CD4-positive, alpha-beta T cell treated with Interleukin-6 for 4 hours (primary cell): Measurements from ENCODE around the gene CDH12.
"Not testable (repeated sequence)": the region's sequence is repeated elsewhere in the genome, so short reads cannot be mapped to it uniquely, and the experiment has no call there.

Experiments used
- DNase-seq: peaks from one replicate; pipeline ENCODE4 v3.0.0-alpha.2; 2020; ENCODE audit warnings: mixed read lengths

The CDH12 gene

GRCh38 chr5:22549876-22550671, 303.1 kb downstream of the CDH12 start:
- DNase-seq: no peak

DNA sequence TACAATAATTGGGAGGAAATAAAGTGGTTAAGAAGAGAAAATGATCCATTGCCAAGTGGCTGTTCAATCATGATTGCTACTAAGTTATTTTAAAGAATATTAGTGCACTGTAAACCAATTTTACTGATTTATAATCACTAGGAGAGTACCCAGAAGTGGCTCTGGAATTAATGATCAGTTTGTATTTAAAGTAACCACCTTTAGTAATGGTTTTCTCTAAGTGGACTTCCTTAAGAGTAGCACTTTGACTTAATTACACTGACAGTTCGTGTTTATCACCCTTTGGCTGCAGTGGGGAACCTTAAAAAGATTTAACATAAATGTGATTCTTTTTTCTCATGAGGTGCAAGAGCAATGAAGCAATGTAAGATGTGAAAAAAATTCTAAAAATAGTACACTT, 310.8 kb downstream of the CDH12 start:
- no peak for DNase-seq

DNA sequence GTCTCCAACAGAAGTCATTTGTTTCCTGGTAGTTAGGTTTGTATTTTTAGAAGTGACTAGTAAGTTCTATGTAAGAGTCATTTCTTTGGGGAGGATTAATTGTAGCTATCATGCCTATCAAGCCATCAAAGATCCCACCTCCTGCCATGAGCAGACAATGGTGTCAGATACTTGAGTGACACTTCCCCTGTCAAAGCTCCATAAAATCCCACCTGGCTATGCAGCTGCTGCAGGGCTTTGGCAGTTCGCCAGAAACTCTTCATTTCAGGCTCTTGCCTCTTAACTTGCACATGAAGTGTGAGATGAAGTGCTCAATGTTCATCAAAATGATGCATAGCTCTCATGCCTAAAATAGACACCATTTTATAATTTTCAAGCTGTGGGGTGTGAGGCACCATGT, 312.1 kb downstream of the CDH12 start:
- no peak for DNase-seq

DNA sequence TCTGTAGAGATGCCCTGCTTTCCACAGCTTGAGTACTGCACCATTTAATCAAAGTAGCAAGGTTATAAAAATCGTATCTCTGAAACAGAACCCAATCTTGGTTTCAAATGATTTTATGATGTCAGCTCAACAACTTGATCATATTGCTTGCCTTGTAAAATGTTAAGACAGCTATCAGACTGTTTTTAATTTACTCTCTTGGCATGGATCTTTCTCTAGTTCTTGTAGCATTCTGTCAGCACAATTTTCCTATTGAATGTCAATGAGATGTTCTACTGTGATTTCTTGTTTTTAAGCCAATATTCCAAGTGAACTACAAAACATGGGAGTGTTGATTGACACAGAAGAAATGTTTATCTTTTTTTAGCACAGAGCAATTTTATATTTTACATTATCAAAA, 313.4 kb downstream of the CDH12 start:
- no peak for DNase-seq

GRCh38 chr5:22531986-22532385, 321.2 kb downstream of the CDH12 start:
- DNase-seq: no peak

DNA sequence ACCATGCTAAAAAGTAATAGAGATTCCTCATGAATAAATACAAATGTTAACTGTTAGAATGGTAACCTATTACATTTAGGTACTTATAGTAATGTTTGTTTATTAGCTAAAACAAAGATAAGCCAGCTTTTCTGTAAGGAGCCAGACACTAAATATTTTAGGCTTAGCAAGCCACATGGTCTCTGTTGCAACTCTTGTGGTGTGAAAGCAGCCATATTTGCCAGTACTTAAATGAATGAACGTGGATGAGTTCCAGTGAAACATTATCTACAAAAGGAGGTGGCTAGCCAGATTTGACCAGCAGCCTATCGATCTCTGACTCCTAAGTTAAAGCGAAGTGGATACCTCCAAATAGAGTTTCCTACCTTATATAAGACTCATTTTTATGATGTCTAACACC, 331.6 kb downstream of the CDH12 start:
- DNase-seq: no peak

GRCh38 chr5:22516497-22516896, 336.6 kb downstream of the CDH12 start:
- DNase-seq: not testable (repeated sequence)

- no peak for DNase-seq
Measured at GRCh38 chr5:22514231-22514630, 338.9 kb downstream of the CDH12 start.

DNA sequence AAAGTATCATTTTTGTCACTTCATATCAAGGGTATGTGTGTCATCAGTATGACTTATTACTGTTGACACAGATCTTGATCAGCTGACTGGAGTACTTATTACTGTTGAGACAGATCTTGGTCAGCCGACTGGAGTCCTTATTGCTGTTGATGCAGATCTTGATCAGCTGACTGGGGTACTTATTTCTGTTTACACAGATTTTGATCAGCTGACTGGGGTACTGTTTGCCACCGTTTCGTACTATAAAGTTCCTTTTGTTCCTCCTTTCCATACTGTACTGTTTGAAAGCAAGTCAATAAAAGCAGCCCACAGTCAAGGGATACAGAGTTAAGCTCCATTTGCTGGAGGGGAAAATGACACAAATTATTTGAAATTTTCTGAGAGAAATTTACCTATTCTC, 347.3 kb downstream of the CDH12 start:
- no peak for DNase-seq

DNA sequence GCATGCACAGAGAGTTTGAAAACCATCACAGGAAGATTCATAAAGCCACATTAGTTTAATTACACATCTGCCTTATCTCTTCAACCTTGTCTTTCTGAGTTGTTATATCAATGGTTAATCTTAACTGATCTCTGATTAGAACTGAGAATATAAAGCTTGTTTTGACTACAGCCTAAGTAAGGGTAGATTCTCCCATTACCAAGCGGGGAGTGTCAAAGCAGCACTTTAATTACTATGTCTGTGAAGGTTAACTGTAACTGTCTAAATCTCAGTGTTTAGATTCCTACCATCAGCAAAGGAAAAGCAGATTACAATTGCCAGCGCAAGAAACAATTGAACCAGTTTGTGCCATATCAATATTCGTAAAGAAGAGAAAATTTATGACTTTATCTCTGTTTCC, 348.7 kb downstream of the CDH12 start:
- no peak for DNase-seq

DNA sequence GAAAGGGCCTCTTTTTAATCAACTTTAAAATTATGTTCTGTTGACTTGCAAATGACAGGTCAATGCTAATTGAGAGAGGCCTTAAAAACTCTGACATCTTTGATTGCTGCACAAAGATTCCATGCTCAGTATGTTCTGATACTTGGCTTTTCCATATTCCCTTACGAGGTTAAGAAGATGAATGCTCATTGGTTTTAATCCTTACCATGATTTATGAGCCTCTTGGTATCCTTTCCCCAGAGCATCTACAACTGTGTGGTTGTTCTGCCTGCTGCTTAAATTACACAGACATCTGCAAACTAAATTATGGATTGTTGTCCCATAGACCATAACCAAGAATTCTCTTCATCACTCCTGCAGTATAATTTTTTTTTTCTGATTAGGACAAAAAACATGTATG, 352.6 kb downstream of the CDH12 start:
- DNase-seq: no peak

GRCh38 chr5:22496666-22497065, 356.5 kb downstream of the CDH12 start:
- no peak for DNase-seq

- no peak for DNase-seq
Measured at GRCh38 chr5:22495016-22495720, 358.0 kb downstream of the CDH12 start.

DNA sequence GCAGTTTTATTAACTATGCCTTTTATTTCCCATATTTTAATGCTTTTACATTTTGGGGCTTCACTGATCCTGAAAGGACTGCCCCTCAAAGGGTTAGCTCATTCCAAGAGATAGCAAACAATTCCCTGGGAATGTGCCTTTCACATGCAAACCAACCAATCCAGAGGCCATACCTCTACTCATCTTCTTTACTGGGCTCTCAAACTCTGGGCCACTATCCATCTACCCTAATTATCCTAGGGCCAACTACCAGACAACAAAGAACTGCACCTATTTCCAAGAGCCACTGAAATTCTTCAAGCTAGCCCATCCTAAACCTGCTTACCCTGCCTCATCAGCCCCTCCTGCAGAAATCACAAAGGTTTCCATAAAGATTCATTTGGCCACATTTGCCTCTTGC, 364.7 kb downstream of the CDH12 start:
- no peak for DNase-seq

- DNase-seq: no peak
Measured at GRCh38 chr5:22480305-22480704, 372.8 kb downstream of the CDH12 start.

- no peak for DNase-seq
Measured at GRCh38 chr5:22473886-22474285, 379.3 kb downstream of the CDH12 start.

GRCh38 chr5:22471154-22471553, 382.0 kb downstream of the CDH12 start:
- no peak for DNase-seq

DNA sequence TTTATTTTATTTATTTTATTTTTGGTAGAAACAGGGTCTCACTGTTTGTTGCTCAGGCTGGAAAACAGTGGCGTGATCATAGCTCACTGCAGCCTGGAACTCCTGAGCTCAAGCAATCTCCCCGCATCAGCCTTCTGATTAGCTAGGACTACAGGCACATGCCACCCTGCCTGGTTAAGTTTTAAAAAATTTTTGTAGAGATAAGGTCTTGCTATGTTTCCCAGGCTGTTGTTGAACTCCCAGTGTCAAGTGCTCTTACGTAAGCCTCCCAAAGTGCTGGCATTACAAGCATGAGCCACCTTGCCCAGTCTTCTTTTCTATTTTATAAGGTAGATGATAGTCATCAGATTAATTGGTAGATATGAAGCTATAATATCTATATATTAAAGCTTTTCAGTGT, 382.7 kb downstream of the CDH12 start:
- no peak for DNase-seq

DNA sequence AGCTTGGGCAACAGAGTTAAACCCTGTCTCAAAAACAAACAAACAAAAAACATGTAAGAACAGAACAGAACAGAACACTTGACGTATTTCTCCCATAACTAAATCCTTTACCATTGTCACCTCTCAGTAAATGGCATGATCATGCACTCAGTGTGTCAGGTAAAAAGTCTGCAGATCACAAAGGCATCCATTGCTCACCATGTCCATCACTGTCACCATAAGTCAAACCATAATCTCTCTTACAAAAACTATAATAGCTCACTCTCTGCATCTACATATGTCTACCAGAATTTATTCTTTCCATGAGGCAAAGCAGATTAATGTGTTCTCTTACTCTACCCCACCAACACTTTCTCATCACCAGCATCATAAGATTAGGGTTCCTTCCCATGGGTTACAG, 387.5 kb downstream of the CDH12 start:
- no peak for DNase-seq

- no peak for DNase-seq
Measured at GRCh38 chr5:22465177-22465576, 388.0 kb downstream of the CDH12 start.

DNA sequence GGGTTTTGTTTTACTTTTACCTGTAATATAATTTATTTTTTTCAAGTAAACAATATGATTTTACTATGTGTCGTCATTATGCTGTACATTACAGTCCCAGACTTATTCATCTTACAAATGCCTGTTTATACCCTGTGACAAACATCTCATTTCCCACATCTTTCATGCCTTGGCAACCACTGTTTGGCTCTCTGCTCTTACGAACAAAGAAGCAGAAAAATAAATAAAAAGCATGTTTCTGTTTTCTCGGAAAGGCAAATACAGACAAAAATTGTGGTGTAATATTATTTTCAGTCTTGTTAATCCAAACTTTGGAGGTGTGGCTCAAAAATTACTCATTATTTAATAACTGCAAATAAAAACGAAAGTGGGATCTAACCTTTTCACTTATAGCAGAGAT, 393.0 kb downstream of the CDH12 start:
- DNase-seq: no peak

DNA sequence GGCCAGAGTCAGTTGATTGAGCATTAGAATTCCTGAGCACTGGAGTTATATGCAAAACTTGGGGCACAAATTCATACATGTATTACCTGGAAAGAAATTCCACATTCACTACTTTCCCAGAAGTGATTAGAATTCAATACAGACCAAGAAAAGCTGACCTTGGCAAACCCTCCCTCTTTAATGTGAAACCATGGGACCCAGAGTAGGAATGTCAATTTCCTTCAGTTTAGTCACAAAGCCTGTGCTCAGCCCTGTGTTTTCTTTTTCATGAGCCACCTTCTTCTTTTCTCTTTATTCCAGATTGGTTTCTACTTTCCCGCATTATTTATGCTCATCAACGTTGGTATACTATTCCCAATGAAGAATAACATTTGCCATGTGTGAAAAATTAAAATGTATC, 420.2 kb downstream of the CDH12 start:
- no peak for DNase-seq

DNA sequence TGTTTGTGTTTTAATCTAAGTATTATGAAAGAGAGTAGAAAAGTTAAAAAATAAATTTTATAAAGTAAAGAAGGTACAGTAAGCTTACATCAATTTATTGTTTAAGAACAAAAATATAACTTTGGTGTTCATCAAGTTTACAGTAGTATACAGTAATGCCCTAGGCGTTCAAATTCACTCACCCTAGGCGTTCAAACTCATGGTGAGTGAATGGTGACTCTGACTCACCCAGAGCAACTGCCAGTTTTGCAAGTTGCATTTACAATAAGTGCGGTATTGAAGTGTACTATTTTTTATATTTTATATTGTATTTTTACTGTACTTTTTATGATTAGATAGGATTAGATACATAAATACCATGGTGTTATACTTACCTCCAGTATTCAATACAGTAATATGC, 421.3 kb downstream of the CDH12 start:
- no peak for DNase-seq

DNA sequence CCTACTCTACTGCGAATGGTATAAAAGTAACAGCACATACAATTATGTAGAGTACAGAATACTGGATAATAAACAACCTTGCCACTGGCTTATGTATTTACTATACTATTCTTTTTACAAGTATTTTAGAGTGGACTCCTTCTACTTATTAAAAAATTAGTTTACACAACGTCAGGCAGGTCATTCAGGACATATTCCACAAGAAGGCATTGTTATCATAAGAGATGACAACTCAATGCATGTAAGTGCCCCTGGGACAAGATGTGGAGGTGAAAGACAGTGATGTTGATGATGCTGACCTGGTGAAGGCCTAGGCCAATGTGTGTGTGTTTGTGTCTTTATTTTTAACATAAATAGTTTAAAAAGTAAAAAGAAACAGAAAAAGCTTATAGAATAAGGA, 421.7 kb downstream of the CDH12 start:
- DNase-seq: no peak
